Smooth muscle cell (in vitro differentiated cells): ENCODE measurements around the gene NSUN7. TPM values are rescaled to one million over a fixed set of nuclear protein-coding genes. Genes with fewer than 3 reads are reported as not detected.

Source experiments
- DNase-seq: peaks from one replicate; lab custom pipeline; 2025; ENCODE audit not compliant: unreplicated experiment; lab: John Stamatoyannopoulos, UW
- H2AFZ ChIP-seq: fragments of 200-600 bp; sonication (generic); 2 replicates; pipeline ENCODE4 v1.6.0; 2016; ENCODE audit warnings: antibody characterized with exemption, low read depth, mild to moderate bottlenecking
- H3F3A ChIP-seq: fragments of 200-600 bp; sonication (generic); 2 replicates; pipeline ENCODE4 v1.6.0; 2017; ENCODE audit warnings: antibody characterized with exemption, low read depth
- H3K27ac ChIP-seq: fragments of 200-600 bp; sonication (generic); 2 replicates; pipeline ENCODE4 v1.5.1; 2016; ENCODE audit warnings: low read depth, mild to moderate bottlenecking
- H3K27me3 ChIP-seq: fragments of 200-600 bp; sonication (generic); 2 replicates; pipeline ENCODE4 v1.6.1; 2016; ENCODE audit warnings: low read depth, mild to moderate bottlenecking
- H3K36me3 ChIP-seq: fragments of 200-600 bp; sonication (generic); 2 replicates; pipeline ENCODE4 v1.5.1; 2016; ENCODE audit warnings: low read depth
- H3K4me1 ChIP-seq: fragments of 200-600 bp; sonication (generic); 2 replicates; pipeline ENCODE4 v1.5.1; 2016; ENCODE audit warnings: low read depth
- H3K4me2 ChIP-seq: fragments of 200-600 bp; sonication (generic); 2 replicates; pipeline ENCODE4 v1.6.0; 2016; ENCODE audit warnings: mild to moderate bottlenecking
- H3K4me3 ChIP-seq: fragments of 200-600 bp; sonication (generic); 2 replicates; pipeline ENCODE4 v1.5.1; 2016; ENCODE audit warnings: mild to moderate bottlenecking
- H3K79me2 ChIP-seq: fragments of 200-600 bp; sonication (generic); 2 replicates; pipeline ENCODE4 v1.6.0; 2016; ENCODE audit warnings: low read depth, mild to moderate bottlenecking
- H3K9ac ChIP-seq: fragments of 200-600 bp; sonication (generic); 2 replicates; pipeline ENCODE4 v1.6.0; 2016; ENCODE audit warnings: low read depth
- H3K9me3 ChIP-seq: fragments of 200-600 bp; sonication (generic); replicated peaks from 2 replicates; pipeline ENCODE4 v1.5.1; 2016; ENCODE audit warnings: low read depth
- H4K20me1 ChIP-seq: fragments of 200-600 bp; sonication (generic); 2 replicates; pipeline ENCODE4 v1.6.0; 2016; ENCODE audit warnings: low read depth
- CTCF ChIP-seq: fragments of 200-600 bp; sonication (generic); IDR thresholded peaks from 2 replicates; pipeline ENCODE4 v1.5.1; 2017; ENCODE audit warnings: borderline replicate concordance, mild to moderate bottlenecking, antibody characterized with exemption; ENCODE audit not compliant: insufficient read depth, poor library complexity, severe bottlenecking
- WGBS: methylation state at CpG from one replicate; pipeline ENCODE4 v1.1.7; 2016; ENCODE audit warnings: low lambda C conversion rate; 5-methylcytosine and 5-hydroxymethylcytosine counted together
- polyA plus RNA-seq: library from polyadenylated mRNA; unstranded; fragments of >200 nt; fragmentation: Nextera tagmentation; extraction: Ambion mirVana; gene quantifications from 2 replicates; pipeline ENCODE4 v1.2.1, GENCODE V29; 2016
- total RNA-seq: library from RNA; depleted of rRNA; stranded (reverse); fragments of >200 nt; gene quantifications from 2 replicates; pipeline ENCODE4 v1.2.3, GENCODE V29; 2014

The NSUN7 gene
- total and polyA plus RNA-seq, 2 experiments from 2014 or later = 1.8 to 2.5 TPM

- no peaks in the 10 kb centered on the region for H3K27me3 ChIP-seq
- WGBS = 94% methylated on average over 4 of the region's 4 CpGs
- H3K4me2 ChIP-seq = no peak overlapping the region
- H3F3A ChIP-seq = no peaks in the 10 kb centered on the region
- no peak for TF ChIP-seq CTCF
- H4K20me1 ChIP-seq = no peaks in the 10 kb centered on the region
- no peaks in the 10 kb centered on the region for H3K79me2 ChIP-seq
- H3K9ac ChIP-seq = no peak overlapping the region
- H3K4me1 ChIP-seq = no peaks in the 10 kb centered on the region
- no peak for DNase-seq
- H3K4me3 ChIP-seq = no peak overlapping the region
- no peak overlapping the region for H2AFZ ChIP-seq
- H3K36me3 ChIP-seq = peaks cover 6% of the 10 kb centered on the region
- H3K27ac ChIP-seq = no peak overlapping the region
- H3K9me3 ChIP-seq = no peaks in the 10 kb centered on the region
Observed at GRCh38 chr4:40829586-40829985, 79.8 kb downstream of the NSUN7 start.

DNA sequence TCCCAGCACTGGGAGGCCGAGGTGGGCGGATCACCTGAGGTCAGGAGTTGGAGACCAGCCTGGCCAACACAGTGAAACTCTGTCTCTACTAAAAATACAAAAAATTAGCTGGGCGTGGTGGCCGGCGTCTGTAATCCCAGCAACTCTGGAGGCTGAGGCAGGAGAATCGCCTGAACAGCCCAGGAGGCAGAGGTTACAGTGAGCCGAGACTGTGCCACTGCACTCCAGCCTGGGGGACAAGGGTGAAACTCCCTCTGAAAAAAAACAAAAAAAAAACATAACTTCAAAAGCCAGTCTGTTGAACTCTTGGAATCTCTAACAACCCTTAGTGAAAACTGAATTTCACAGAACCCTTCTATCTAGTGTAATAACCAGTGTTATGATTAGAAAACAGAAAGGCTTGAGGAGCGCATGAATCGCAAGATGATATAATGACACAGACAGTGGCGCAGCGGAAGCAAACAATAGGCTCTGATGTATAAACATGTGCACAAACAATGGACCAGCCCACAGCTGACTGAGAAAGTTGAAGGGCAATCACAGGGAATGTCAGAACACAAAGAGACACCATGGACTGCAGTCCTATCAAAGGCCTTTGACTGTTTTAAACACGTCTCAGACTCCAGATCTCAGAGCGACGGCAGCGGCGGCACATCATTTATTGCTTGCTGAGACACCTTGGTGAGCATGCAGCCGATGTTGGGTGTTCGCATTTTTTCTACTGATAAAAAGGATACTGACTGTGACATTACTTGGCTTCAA is 81.6 kb downstream of the NSUN7 start:
- Histone ChIP-seq H3K9me3 (no peaks in the 10 kb centered on the region), H4K20me1 (no peaks in the 10 kb centered on the region), H3F3A (no peaks in the 10 kb centered on the region), H3K79me2 (no peaks in the 10 kb centered on the region), H3K36me3 (peaks cover 6% of the 10 kb centered on the region), H3K27ac (no peak overlapping the region), H3K4me2 (no peak overlapping the region), H3K4me3 (no peak overlapping the region), H3K27me3 (no peaks in the 10 kb centered on the region), H3K9ac (no peak overlapping the region), H3K4me1 (no peaks in the 10 kb centered on the region), H2AFZ (no peak overlapping the region)
- no peak for DNase-seq
- 92% methylated on average over 18 of the region's 18 CpGs for WGBS
- no peak for TF ChIP-seq CTCF

- H3K9me3 ChIP-seq = no peaks in the 10 kb centered on the region
- no peaks in the 10 kb centered on the region for H3F3A ChIP-seq
- H3K27me3 ChIP-seq = no peaks in the 10 kb centered on the region
- TF ChIP-seq CTCF = no peak
- H3K79me2 ChIP-seq = no peaks in the 10 kb centered on the region
- DNase-seq = no peak
- H3K27ac ChIP-seq = no peak overlapping the region
- H3K4me2 ChIP-seq = no peak overlapping the region
- H3K4me1 ChIP-seq = no peaks in the 10 kb centered on the region
- H3K4me3 ChIP-seq = no peak overlapping the region
- no peak overlapping the region for H3K9ac ChIP-seq
- 89% methylated on average over 11 of the region's 11 CpGs for WGBS
- H2AFZ ChIP-seq = no peak overlapping the region
- H4K20me1 ChIP-seq = no peaks in the 10 kb centered on the region
- peaks cover 6% of the 10 kb centered on the region for H3K36me3 ChIP-seq
Observed at GRCh38 chr4:40832175-40832574, 82.4 kb downstream of the NSUN7 start.

DNA sequence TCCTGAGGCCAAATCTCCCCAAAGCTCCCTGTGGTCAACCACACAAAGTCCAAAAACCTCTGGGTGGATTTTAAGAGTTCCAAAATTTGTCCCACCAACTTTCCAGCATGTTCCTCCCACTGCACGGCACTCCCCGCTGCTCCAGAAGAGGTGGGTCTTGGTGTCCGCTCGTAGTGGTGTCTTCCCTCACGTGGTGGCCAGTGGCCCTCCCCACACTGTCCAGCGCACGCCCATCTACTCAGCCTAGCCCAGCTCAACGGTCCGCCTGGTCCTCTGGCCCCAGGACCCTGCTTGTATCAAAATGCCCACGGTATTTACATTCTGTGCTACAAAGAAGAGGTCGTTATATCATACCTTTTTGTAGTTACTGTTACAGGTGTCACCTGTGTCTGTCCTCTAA is 83.5 kb downstream of the NSUN7 start:
- H3K9ac ChIP-seq = no peak overlapping the region
- H4K20me1 ChIP-seq = no peaks in the 10 kb centered on the region
- no peak overlapping the region for H3K4me2 ChIP-seq
- no peak for DNase-seq
- 98% methylated on average over 11 of the region's 11 CpGs for WGBS
- peaks cover 6% of the 10 kb centered on the region for H3K36me3 ChIP-seq
- H3K79me2 ChIP-seq = no peaks in the 10 kb centered on the region
- no peak for TF ChIP-seq CTCF
- no peaks in the 10 kb centered on the region for H3K4me1 ChIP-seq
- no peaks in the 10 kb centered on the region for H3K27me3 ChIP-seq
- H3K4me3 ChIP-seq = no peak overlapping the region
- H3K9me3 ChIP-seq = no peaks in the 10 kb centered on the region
- no peaks in the 10 kb centered on the region for H3F3A ChIP-seq
- no peak overlapping the region for H3K27ac ChIP-seq
- no peak overlapping the region for H2AFZ ChIP-seq
